ENCODE data around the gene UPK1A. TPM values are rescaled to one million over a fixed set of nuclear protein-coding genes. Genes with fewer than 3 reads are reported as not detected.

Gene UPK1A
- total and polyA plus RNA-seq, 9 of the 15 experiments (the other 6 are each of a cell fraction or from before 2014, with no cell fraction given): 0.06 to 0.13 TPM; not detected in 7

GRCh38 chr19:35644987-35645679 is 21.2 kb upstream of the UPK1A start (continued):
- TF ChIP-seq HSF4 (CRISPR knock-in tag; IDR thresholded peaks at IDR 0.05; ENCODE audit: borderline replicate concordance): no peak
- peak; percentile 85 for TF ChIP-seq PKNOX1 (IDR thresholded peaks at IDR 0.05)
- TF ChIP-seq PURB (CRISPR knock-in tag; IDR thresholded peaks at IDR 0.05; ENCODE audit: low read depth): no peak
- no peak for TF ChIP-seq ZNF263 (CRISPR knock-in tag; IDR thresholded peaks at IDR 0.05; ENCODE audit: borderline replicate concordance)
- no peak for TF ChIP-seq ZC3H8 (IDR thresholded peaks at IDR 0.05)
- TF ChIP-seq ZNF436 (CRISPR knock-in tag; IDR thresholded peaks at IDR 0.05): no peak
- no peak for TF ChIP-seq CSDE1 (IDR thresholded peaks at IDR 0.05)

GRCh38 chr19:35645680-35646511 is 20.4 kb upstream of the UPK1A start:
- 57% methylated on average over 7 of the region's 7 CpGs for WGBS (ENCODE audit: insufficient coverage, low coverage, missing lambda C conversion rate)
- Histone ChIP-seq H3K27me3 (ENCODE audit: control insufficient read depth in 2 of 2, insufficient read depth in 2 of 2, low read length in 2 of 2) (no peaks in the 10 kb centered on the region), H3K4me1 (replicated peaks in 1 of 2; ENCODE audit: control insufficient read depth in 2 of 2, insufficient read depth in 2 of 2, low read length in 2 of 2) (peaks cover 34 to 61% of the 10 kb centered on the region in 2 experiments), H2AFZ (ENCODE audit: low read depth, low read length) (peak overlapping the region; percentile 92), H3K36me3 (ENCODE audit: control insufficient read depth, insufficient read depth, low read length) (peaks cover 18% of the 10 kb centered on the region; the same call in 2 of the 3 replicates), H3K27ac (ENCODE audit: extremely low read depth, low read depth, low read length) (0 out of 3 replicates have a peak overlapping the region, but pooled peaks have one; percentile 6), H3K9me1 (ENCODE audit: control insufficient read depth, insufficient read depth, low read length) (no peaks in the 10 kb centered on the region), H3K9me3 (replicated peaks; ENCODE audit: control insufficient read depth, insufficient read depth, low read depth, low read length) (no peaks in the 10 kb centered on the region), H3K79me2 (ENCODE audit: control insufficient read depth, insufficient read depth, low read length) (peaks cover 28% of the 10 kb centered on the region), H4K20me1 (replicated peaks; ENCODE audit: control insufficient read depth, insufficient read depth, low read length) (0 out of 2 replicates have a peak, but pooled peaks cover 4% of the 10 kb centered on the region), H3K4me3 (no peak overlapping the region), H3K4me2 (ENCODE audit: insufficient read depth, low read length) (peak overlapping the region; percentile 85), H3K9ac (ENCODE audit: insufficient read depth in 1 of 2, low read depth in 2 of 2, low read length in 2 of 2) (peak overlapping the region in 1 of 2 experiments; percentile 89; a peak in 1 of 4 replicates)
- no peak for DNase-seq (ENCODE audit: extremely low read depth in 1 of 4, low spot score in 3 of 4)
- no peak for ATAC-seq
- in situ Hi-C loops (cut with MboI) (no loop called here), intact Hi-C loops (cut with micrococcal nuclease) (loop anchor here (10.0 kb wide), 1 partner anchor 99 kb away; the partner anchor contains the start of genes IGFLR1, LIN37, PSENEN and U2AF1L4)
- no peak for TF ChIP-seq SRSF7 (optimal IDR thresholded peaks at IDR 0.05; ENCODE audit: low read depth, low read length)
- no peak for TF ChIP-seq HDAC8 (tag; IDR thresholded peaks at IDR 0.05)
- no TSS peak for BruUV-seq (replicated peaks)
- POLR2A ChIA-PET: interaction anchor here (0.6 to 3.6 kb wide), 2 partner anchors 8 to 11 kb away, joined by 3 to 14 read pairs; no protein-coding TSS in a partner anchor
- FAIRE-seq: no peak
- CTCF ChIA-PET (ENCODE audit: low intra/inter-chr PET ratio): no interaction called here

Data from K562 (cell line).